DMS114 treated with DMSO at 0.1 percent for 48 hours (cell line): ENCODE measurements around the gene CAVIN2.

Experiments used
- DNase-seq: peaks from one replicate; lab custom pipeline; 2025; ENCODE audit not compliant: unreplicated experiment; lab: John Stamatoyannopoulos, UW

The CAVIN2 gene

GRCh38 chr2:191866195-191866594 lies 19.3 kb upstream of the CAVIN2 start:
- no peak for DNase-seq

GRCh38 chr2:191864628-191865374 lies 17.9 kb upstream of the CAVIN2 start:
- no peak for DNase-seq

- DNase-seq = no peak
Observed at GRCh38 chr2:191863988-191864387, 17.1 kb upstream of the CAVIN2 start.

- no peak for DNase-seq
Observed at GRCh38 chr2:191862156-191862775, 15.4 kb upstream of the CAVIN2 start.

GRCh38 chr2:191860760-191861466 lies 14.0 kb upstream of the CAVIN2 start:
- no peak for DNase-seq

- no peak for DNase-seq
Observed at GRCh38 chr2:191859681-191860080, 12.8 kb upstream of the CAVIN2 start.

GRCh38 chr2:191857886-191858285 lies 11.0 kb upstream of the CAVIN2 start:
- no peak for DNase-seq

- DNase-seq = no peak
Observed at GRCh38 chr2:191857259-191857805, 10.4 kb upstream of the CAVIN2 start.

GRCh38 chr2:191856111-191856876 lies 9.4 kb upstream of the CAVIN2 start:
- DNase-seq = no peak

- DNase-seq = no peak
Observed at GRCh38 chr2:191855382-191855781, 8.5 kb upstream of the CAVIN2 start.

GRCh38 chr2:191854382-191855372 lies 7.8 kb upstream of the CAVIN2 start:
- DNase-seq = no peak

GRCh38 chr2:191853843-191854242 lies 7.0 kb upstream of the CAVIN2 start:
- no peak for DNase-seq

GRCh38 chr2:191851158-191851557 lies 4.3 kb upstream of the CAVIN2 start:
- DNase-seq = no peak

- no peak for DNase-seq
Observed at GRCh38 chr2:191848771-191849767, 2.2 kb upstream of the CAVIN2 start.

GRCh38 chr2:191847764-191848163 lies 876 bp upstream of the CAVIN2 start:
- DNase-seq = no peak

GRCh38 chr2:191845876-191846514 lies 893 bp downstream of the CAVIN2 start:
- DNase-seq = no peak

- no peak for DNase-seq
Observed at GRCh38 chr2:191845248-191845715, 1.6 kb downstream of the CAVIN2 start.

- DNase-seq = no peak
Observed at GRCh38 chr2:191844706-191845105, 2.2 kb downstream of the CAVIN2 start.
